GM18873 (cell line): ENCODE data around the gene LCNL1.

Experiments
- ATAC-seq: cut with Tn5 transposase; IDR thresholded peaks from one replicate; pipeline ENCODE4 v1.9.1; 2021; ENCODE audit warnings: mild to moderate bottlenecking, moderate library complexity, moderate number of reproducible peaks; ENCODE audit not compliant: unreplicated experiment, low FRiP score

The LCNL1 gene

GRCh38 chr9:137007816-137008270 lies 25.1 kb downstream of the LCNL1 start:
- no peak for ATAC-seq

GRCh38 chr9:137008312-137008711 lies 25.5 kb downstream of the LCNL1 start:
- ATAC-seq: no peak

- no peak for ATAC-seq
Observed at GRCh38 chr9:137009217-137009616, 26.4 kb downstream of the LCNL1 start.

- ATAC-seq: no peak
Observed at GRCh38 chr9:137009938-137010732, 27.3 kb downstream of the LCNL1 start.

GRCh38 chr9:137011156-137011555 lies 28.4 kb downstream of the LCNL1 start:
- ATAC-seq: no peak

GRCh38 chr9:137011907-137012675 lies 29.3 kb downstream of the LCNL1 start:
- ATAC-seq: no peak

- ATAC-seq: no peak
Observed at GRCh38 chr9:137012694-137013570, 30.1 kb downstream of the LCNL1 start.

- ATAC-seq: no peak
Observed at GRCh38 chr9:137013571-137013940, 30.8 kb downstream of the LCNL1 start.

- no peak for ATAC-seq
Observed at GRCh38 chr9:137014166-137014565, 31.4 kb downstream of the LCNL1 start.

- no peak for ATAC-seq
Observed at GRCh38 chr9:137014776-137015539, 32.2 kb downstream of the LCNL1 start.

- no peak for ATAC-seq
Observed at GRCh38 chr9:137015540-137015930, 32.7 kb downstream of the LCNL1 start.

GRCh38 chr9:137015976-137016375 lies 33.2 kb downstream of the LCNL1 start:
- ATAC-seq: no peak

- no peak for ATAC-seq
Observed at GRCh38 chr9:137016436-137016835, 33.6 kb downstream of the LCNL1 start.

- no peak for ATAC-seq
Observed at GRCh38 chr9:137017071-137017470, 34.3 kb downstream of the LCNL1 start.

GRCh38 chr9:137017791-137018497 lies 35.2 kb downstream of the LCNL1 start:
- ATAC-seq: no peak

GRCh38 chr9:137018761-137019559 lies 36.2 kb downstream of the LCNL1 start:
- ATAC-seq: no peak

GRCh38 chr9:137019891-137020683 lies 37.3 kb downstream of the LCNL1 start:
- no peak for ATAC-seq
